ENCODE data around the gene RAPGEF1. TPM values are rescaled to one million over a fixed set of nuclear protein-coding genes. Genes with fewer than 3 reads are reported as not detected.
"Not testable (repeated sequence)": the region's sequence is repeated elsewhere in the genome, so short reads cannot be mapped to it uniquely, and the experiment has no call there.

The RAPGEF1 gene
- total and polyA plus RNA-seq, 5 donors from 2014 or later: 3.8 to 159 (median 4.6) TPM

DNA sequence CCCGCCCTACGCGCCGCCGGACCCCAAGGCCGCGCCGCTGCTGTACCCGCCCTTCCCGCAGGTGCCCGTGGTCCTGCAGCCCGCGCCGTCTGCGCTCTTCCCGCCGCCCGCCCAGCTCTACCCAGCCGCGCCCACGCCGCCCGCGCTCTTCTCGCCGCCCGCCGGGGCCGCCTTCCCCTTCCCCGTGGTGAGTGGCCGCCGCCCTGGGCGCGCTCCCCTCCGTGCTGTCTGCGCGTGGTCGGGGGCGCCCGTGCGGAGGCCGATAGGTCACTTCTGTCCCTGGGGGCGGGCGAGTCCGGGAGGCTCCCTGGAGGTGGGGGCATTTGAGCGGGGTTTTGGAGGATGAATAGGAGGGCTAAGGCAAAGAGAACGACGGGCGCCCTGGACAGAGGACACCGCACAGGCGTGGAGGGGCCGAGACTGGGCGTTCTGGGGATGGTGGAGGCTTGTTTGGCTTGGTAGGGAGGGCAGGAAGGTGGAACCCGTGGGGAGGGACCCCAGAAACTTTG, 185.0 kb downstream of the RAPGEF1 start:
- no peak for ATAC-seq (ENCODE audit: low read depth in 2 of 2)
- Mint-ChIP-seq H3K27me3 (peaks cover 54% of the 10 kb centered on the region), H3K27ac (no peak overlapping the region), H3K4me1 (peaks cover 0 to 6% (median 2%) of the 10 kb centered on the region in 4 donors), H3K4me3 (peak overlapping the region in 1 of 4 donors; percentile 35), H3K36me3 (peaks cover 7% of the 10 kb centered on the region), H3K9me3 (peaks cover 0 to 5% (median 0%) of the 10 kb centered on the region in 7 donors)
- H3K9me3 ChIP-seq (ENCODE audit: control insufficient read depth in 2 of 2, low read length in 2 of 2): no peaks in the 10 kb centered on the region
- H3K27me3 ChIP-seq (ENCODE audit: control insufficient read depth, insufficient read depth, low read length): no peaks in the 10 kb centered on the region
- no peak for DNase-seq
- H3K27ac ChIP-seq (ENCODE audit: insufficient read depth, low read length, poor library complexity, severe bottlenecking): no peak overlapping the region
- no peaks in the 10 kb centered on the region for H3K36me3 ChIP-seq (ENCODE audit: control insufficient read depth, insufficient read depth, low read length)
- H3K4me1 ChIP-seq (ENCODE audit: control insufficient read depth, insufficient read depth, low read length, poor library complexity, severe bottlenecking): no peaks in the 10 kb centered on the region
- no peak overlapping the region for H3K4me3 ChIP-seq (ENCODE audit: low read depth, low read length)

DNA sequence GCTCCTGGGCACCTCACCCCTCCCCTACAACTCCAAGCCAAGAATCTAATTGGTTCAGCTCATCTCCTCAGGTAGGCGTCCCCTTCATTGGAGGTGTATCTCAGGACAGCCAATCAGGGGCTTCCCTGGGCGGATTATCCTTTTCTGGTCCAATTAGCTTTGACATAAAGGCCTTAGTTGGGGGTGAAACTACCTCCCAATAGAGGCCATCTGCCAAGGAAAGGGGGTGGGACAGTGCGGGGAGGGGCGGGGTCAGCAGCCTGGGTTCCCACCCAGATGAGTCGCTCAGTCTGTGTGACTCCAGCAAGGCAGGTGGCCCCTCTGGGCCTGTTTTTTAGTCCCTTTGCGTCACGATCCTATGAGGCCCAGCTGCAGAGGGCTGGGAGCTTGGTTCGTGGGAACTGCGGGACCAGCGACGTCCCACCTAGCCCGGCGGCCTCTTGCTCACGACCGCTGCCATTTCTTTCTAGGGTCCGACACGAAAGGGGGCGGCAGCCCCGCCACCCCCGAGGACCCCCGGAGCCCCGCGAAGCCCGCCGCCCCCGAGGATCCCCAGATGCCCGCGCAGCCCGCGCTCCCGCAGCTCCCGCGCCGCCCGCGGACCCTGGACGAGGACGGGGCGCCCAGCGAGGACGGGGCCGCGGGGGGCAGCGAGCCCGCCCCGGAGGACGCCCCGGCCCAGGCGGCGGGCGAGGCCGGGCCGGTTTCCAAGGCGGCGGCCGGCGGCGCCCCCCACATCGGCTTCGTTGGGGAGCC, 185.6 kb downstream of the RAPGEF1 start:
- Histone ChIP-seq H3K27me3 (ENCODE audit: control insufficient read depth, insufficient read depth, low read length) (no peaks in the 10 kb centered on the region), H3K36me3 (ENCODE audit: control insufficient read depth, insufficient read depth, low read length) (no peaks in the 10 kb centered on the region), H3K9me3 (ENCODE audit: control insufficient read depth in 2 of 2, low read length in 2 of 2) (no peaks in the 10 kb centered on the region), H3K4me1 (ENCODE audit: control insufficient read depth, insufficient read depth, low read length, poor library complexity, severe bottlenecking) (no peaks in the 10 kb centered on the region), H3K27ac (ENCODE audit: insufficient read depth, low read length, poor library complexity, severe bottlenecking) (no peak overlapping the region), H3K4me3 (ENCODE audit: low read depth, low read length) (no peak overlapping the region)
- Mint-ChIP-seq H3K4me1 (peaks cover 0 to 6% (median 2%) of the 10 kb centered on the region in 4 donors), H3K4me3 (no peak overlapping the region), H3K27ac (no peak overlapping the region), H3K27me3 (peaks cover 54% of the 10 kb centered on the region), H3K9me3 (peaks cover 0 to 5% (median 0%) of the 10 kb centered on the region in 7 donors), H3K36me3 (peaks cover 7% of the 10 kb centered on the region)
- ATAC-seq (ENCODE audit: low read depth in 2 of 2) (no peak), DNase-seq (no peak)

DNA sequence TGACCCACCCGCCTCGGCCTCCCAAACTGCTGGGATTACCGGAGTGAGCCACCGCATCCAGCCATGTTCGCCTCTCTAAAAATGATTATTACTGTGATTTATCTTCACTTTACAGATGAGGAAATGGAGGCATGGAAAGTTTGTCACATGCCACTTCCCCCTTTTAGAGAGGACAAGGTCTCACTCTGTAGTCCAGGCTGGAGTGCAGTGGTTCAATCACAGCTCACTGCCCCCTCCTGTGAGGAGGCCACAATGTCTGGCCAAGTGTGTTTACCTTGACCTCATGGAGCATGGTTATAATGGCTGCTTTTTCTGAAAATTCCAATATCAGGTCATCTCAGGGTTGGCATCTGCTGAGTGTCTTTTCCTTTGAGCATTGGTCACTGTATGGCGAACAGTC, 187.8 kb downstream of the RAPGEF1 start:
- H3K36me3 Mint-ChIP-seq: peaks cover 14% of the 10 kb centered on the region
- H3K27me3 Mint-ChIP-seq: peaks cover 76% of the 10 kb centered on the region
- peaks cover 2% of the 10 kb centered on the region for H3K4me1 ChIP-seq (ENCODE audit: control insufficient read depth, insufficient read depth, low read length, poor library complexity, severe bottlenecking)
- H3K9me3 ChIP-seq (ENCODE audit: control insufficient read depth in 2 of 2, low read length in 2 of 2): no peaks in the 10 kb centered on the region
- H3K27me3 ChIP-seq (ENCODE audit: control insufficient read depth, insufficient read depth, low read length): no peaks in the 10 kb centered on the region
- H3K4me1 Mint-ChIP-seq: peaks cover 3 to 18% (median 10%) of the 10 kb centered on the region in 4 donors
- DNase-seq (no peak), ATAC-seq (ENCODE audit: low read depth in 2 of 2) (no peak)
- H3K27ac ChIP-seq (ENCODE audit: insufficient read depth, low read length, poor library complexity, severe bottlenecking): no peak overlapping the region
- H3K4me3 ChIP-seq (ENCODE audit: low read depth, low read length): no peak overlapping the region
- H3K36me3 ChIP-seq (ENCODE audit: control insufficient read depth, insufficient read depth, low read length): no peaks in the 10 kb centered on the region
- H3K27ac Mint-ChIP-seq: no peak overlapping the region
- peak overlapping the region in 1 of 4 donors; percentile 18 for H3K4me3 Mint-ChIP-seq
- peaks cover 0 to 11% (median 1%) of the 10 kb centered on the region in 7 donors for H3K9me3 Mint-ChIP-seq

DNA sequence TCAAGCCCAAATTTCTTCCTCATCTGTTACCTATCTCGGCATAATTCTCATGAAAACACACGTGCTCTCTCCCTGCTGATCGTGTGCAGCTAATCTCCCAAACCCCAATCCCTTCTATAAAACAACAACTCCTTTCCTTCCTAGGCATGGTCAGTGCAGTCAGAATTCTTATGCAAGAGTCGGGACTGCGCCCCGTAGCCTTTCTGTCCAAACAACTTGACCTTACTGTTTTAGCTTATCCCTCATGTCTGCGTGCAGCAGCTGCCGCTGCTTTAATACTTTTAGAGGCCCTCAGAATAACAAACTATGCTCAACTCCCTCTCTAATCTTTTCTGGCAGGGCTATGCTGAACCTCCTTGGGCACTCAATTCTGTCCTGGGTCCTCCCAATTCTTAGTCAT, 189.4 kb downstream of the RAPGEF1 start:
- Mint-ChIP-seq H3K36me3 (peaks cover 14% of the 10 kb centered on the region), H3K27me3 (peaks cover 80% of the 10 kb centered on the region), H3K9me3 (peaks cover 0 to 11% (median 1%) of the 10 kb centered on the region in 7 donors), H3K4me1 (peaks cover 4 to 27% (median 13%) of the 10 kb centered on the region in 4 donors)
- peaks cover 16% of the 10 kb centered on the region for H3K4me1 ChIP-seq (ENCODE audit: control insufficient read depth, insufficient read depth, low read length, poor library complexity, severe bottlenecking)
- not testable (repeated sequence) for H3K36me3 ChIP-seq (ENCODE audit: control insufficient read depth, insufficient read depth, low read length); H3K9me3 ChIP-seq (ENCODE audit: control insufficient read depth in 2 of 2, low read length in 2 of 2); H3K4me3 Mint-ChIP-seq; H3K4me3 ChIP-seq (ENCODE audit: low read depth, low read length); H3K27me3 ChIP-seq (ENCODE audit: control insufficient read depth, insufficient read depth, low read length); DNase-seq; H3K27ac ChIP-seq (ENCODE audit: insufficient read depth, low read length, poor library complexity, severe bottlenecking); ATAC-seq (ENCODE audit: low read depth in 2 of 2); H3K27ac Mint-ChIP-seq

DNA sequence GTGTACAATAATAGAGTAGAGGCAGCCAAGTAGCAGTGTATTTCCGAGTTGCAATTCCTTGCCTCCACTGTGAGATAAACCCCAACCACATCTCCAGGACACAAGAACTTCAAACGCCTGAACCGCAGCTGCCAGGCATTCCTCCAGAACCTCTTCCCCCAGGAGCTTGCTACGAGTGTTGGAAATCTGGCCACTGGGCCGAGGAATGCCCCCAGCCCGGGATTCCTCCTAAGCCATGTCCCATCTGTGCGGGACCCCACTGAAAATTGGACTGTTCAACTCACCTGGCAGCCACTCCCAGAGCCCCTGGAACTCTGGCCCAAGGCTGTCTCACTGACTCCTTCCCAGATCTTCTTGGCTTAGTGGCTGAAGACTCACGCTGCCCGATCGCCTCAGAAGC, 190.7 kb downstream of the RAPGEF1 start:
- H3K4me3 ChIP-seq (ENCODE audit: low read depth, low read length); H3K27ac Mint-ChIP-seq; DNase-seq; H3K36me3 ChIP-seq (ENCODE audit: control insufficient read depth, insufficient read depth, low read length); ATAC-seq (ENCODE audit: low read depth in 2 of 2); H3K9me3 ChIP-seq (ENCODE audit: control insufficient read depth in 2 of 2, low read length in 2 of 2); H3K27me3 ChIP-seq (ENCODE audit: control insufficient read depth, insufficient read depth, low read length); H3K27ac ChIP-seq (ENCODE audit: insufficient read depth, low read length, poor library complexity, severe bottlenecking): not testable (repeated sequence)
- peaks cover 14% of the 10 kb centered on the region for H3K36me3 Mint-ChIP-seq
- H3K27me3 Mint-ChIP-seq: peaks cover 86% of the 10 kb centered on the region
- H3K4me1 Mint-ChIP-seq: peaks cover 4 to 23% (median 13%) of the 10 kb centered on the region in 4 donors
- H3K4me3 Mint-ChIP-seq: peak overlapping the region in 1 of 4 donors; percentile 25
- H3K9me3 Mint-ChIP-seq: peaks cover 0 to 18% (median 3%) of the 10 kb centered on the region in 7 donors
- H3K4me1 ChIP-seq (ENCODE audit: control insufficient read depth, insufficient read depth, low read length, poor library complexity, severe bottlenecking): peaks cover 16% of the 10 kb centered on the region

DNA sequence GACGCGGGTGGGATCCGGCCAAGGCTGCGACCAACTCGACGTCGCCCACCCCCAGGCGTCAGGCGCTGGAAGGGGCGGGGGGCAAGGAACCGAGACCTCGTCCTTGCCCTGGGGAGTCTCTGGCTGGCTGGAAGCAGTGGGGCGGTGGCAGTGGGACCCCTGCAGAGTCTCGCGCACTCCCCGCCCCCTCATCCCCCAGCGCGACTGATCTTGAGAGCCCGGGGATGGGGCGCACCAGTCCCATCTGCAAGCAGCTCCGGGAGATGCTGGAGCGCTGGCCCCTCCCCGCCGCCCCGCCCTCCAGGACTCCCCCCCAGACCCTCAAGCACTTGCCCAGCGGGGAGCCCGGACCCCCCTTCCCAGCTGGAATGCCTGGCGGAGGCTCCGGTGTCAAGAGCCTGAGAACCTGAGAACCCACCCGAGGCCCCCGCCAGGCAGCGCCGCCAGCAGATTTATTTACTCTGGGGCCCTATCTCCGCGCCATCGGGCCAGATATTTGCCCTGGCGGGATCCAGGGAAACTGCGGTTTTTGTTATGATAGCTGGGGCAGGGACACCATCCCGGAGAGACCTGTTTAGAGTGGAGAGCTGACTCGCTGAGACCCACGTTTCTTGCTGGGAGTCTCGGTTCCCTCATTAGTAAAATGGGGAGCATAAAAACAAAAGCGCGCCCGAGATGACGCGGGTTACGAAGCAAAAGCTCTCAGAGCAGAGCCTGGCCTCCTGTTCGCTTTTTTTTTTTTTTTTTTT, 193.4 kb downstream of the RAPGEF1 start:
- Mint-ChIP-seq H3K4me3 (peak overlapping the region; percentile 82 to 88 (median 84)), H3K9me3 (peaks cover 0 to 35% (median 11%) of the 10 kb centered on the region in 7 donors), H3K4me1 (peaks cover 4 to 23% (median 11%) of the 10 kb centered on the region in 4 donors), H3K36me3 (peaks cover 11% of the 10 kb centered on the region), H3K27me3 (peaks cover 88% of the 10 kb centered on the region), H3K27ac (no peak overlapping the region)
- no peak for DNase-seq
- H3K36me3 ChIP-seq (ENCODE audit: control insufficient read depth, insufficient read depth, low read length): no peaks in the 10 kb centered on the region
- H3K4me3 ChIP-seq (ENCODE audit: low read depth, low read length): peak overlapping the region; percentile 19
- no peak overlapping the region for H3K27ac ChIP-seq (ENCODE audit: insufficient read depth, low read length, poor library complexity, severe bottlenecking)
- ATAC-seq (ENCODE audit: low read depth in 2 of 2): no peak
- peaks cover 16% of the 10 kb centered on the region for H3K4me1 ChIP-seq (ENCODE audit: control insufficient read depth, insufficient read depth, low read length, poor library complexity, severe bottlenecking)
- peaks cover 3% of the 10 kb centered on the region for H3K27me3 ChIP-seq (ENCODE audit: control insufficient read depth, insufficient read depth, low read length)
- peaks cover 13 to 29% of the 10 kb centered on the region in 2 experiments for H3K9me3 ChIP-seq (ENCODE audit: control insufficient read depth in 2 of 2, low read length in 2 of 2)

DNA sequence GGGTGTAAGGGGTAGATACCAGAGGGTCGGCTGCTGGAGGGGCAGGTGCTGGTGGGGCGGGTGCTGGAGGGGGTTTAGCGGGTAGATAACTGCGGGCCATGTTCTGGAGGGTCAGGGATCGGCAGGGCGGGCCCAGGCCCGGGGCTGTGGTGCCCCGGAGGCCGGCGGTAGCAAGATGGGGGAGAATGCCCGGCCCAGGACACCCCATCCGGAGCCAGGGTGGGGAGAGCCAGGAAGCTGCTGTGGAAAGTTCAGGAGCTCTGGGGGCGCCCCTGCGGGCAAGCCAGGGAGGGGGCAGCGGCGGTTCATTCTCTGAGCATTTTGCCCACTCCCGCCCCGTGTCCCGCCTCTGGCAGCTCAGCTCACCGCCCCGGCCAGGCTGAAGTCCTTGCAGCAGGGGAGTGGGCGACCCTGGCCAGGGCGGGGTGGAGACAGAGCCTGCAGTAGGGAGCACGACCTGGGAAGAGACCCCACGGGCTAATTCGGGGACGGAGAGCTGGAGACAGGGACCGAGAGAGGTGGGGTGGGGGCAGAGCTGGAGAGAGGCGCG, 194.0 kb downstream of the RAPGEF1 start:
- ATAC-seq (ENCODE audit: low read depth in 2 of 2): no peak

More for the DNA sequence above, 194.0 kb downstream of the RAPGEF1 start:
- Mint-ChIP-seq H3K9me3 (peaks cover 0 to 34% (median 11%) of the 10 kb centered on the region in 7 donors), H3K27me3 (peaks cover 81% of the 10 kb centered on the region), H3K4me1 (peaks cover 4 to 25% (median 11%) of the 10 kb centered on the region in 4 donors), H3K27ac (no peak overlapping the region), H3K36me3 (peaks cover 7% of the 10 kb centered on the region), H3K4me3 (peak overlapping the region in 3 of 4 donors; percentile 36 to 62 (median 59))
- peaks cover 13 to 29% of the 10 kb centered on the region in 2 experiments for H3K9me3 ChIP-seq (ENCODE audit: control insufficient read depth in 2 of 2, low read length in 2 of 2)
- H3K27me3 ChIP-seq (ENCODE audit: control insufficient read depth, insufficient read depth, low read length): peaks cover 3% of the 10 kb centered on the region
- no peak overlapping the region for H3K27ac ChIP-seq (ENCODE audit: insufficient read depth, low read length, poor library complexity, severe bottlenecking)
- no peak for DNase-seq
- no peak overlapping the region for H3K4me3 ChIP-seq (ENCODE audit: low read depth, low read length)
- H3K4me1 ChIP-seq (ENCODE audit: control insufficient read depth, insufficient read depth, low read length, poor library complexity, severe bottlenecking): peaks cover 16% of the 10 kb centered on the region
- no peaks in the 10 kb centered on the region for H3K36me3 ChIP-seq (ENCODE audit: control insufficient read depth, insufficient read depth, low read length)
